DOHH2 (cell line): ENCODE measurements around the gene IGSF5.

ENCODE experiments used
- H3F3A ChIP-seq: fragments of 200-600 bp; sonication (generic), shearing (Covaris generic); 2 replicates; pipeline ENCODE4 v1.6.0; 2016; ENCODE audit warnings: antibody characterized with exemption, mild to moderate bottlenecking; ENCODE audit not compliant: control insufficient read depth, insufficient read depth
- H3K27ac ChIP-seq: fragments of 200-600 bp; sonication (generic); 2 replicates; pipeline ENCODE4 v1.5.1; 2014; ENCODE audit warnings: low read depth, mild to moderate bottlenecking, low read length, moderate library complexity
- H3K27me3 ChIP-seq: fragments of 200-600 bp; sonication (generic); 2 replicates; pipeline ENCODE4 v1.6.1; 2014; ENCODE audit warnings: mild to moderate bottlenecking, low read length, mixed read lengths; ENCODE audit not compliant: control insufficient read depth
- H3K36me3 ChIP-seq: fragments of 200-600 bp; sonication (generic); 2 replicates; pipeline ENCODE4 v1.6.1; 2014; ENCODE audit warnings: mild to moderate bottlenecking, low read length, moderate library complexity, mixed read lengths; ENCODE audit not compliant: control insufficient read depth
- H3K4me1 ChIP-seq: fragments of 200-600 bp; sonication (generic); 2 replicates; pipeline ENCODE4 v1.6.1; 2014; ENCODE audit warnings: mild to moderate bottlenecking, low read length, mixed read lengths; ENCODE audit not compliant: control insufficient read depth
- H3K4me2 ChIP-seq: fragments of 200-600 bp; sonication (generic); 2 replicates; pipeline ENCODE4 v1.6.0; 2014; ENCODE audit warnings: mild to moderate bottlenecking, low read length, moderate library complexity
- H3K4me3 ChIP-seq: fragments of 200-600 bp; sonication (generic); 2 replicates; pipeline ENCODE4 v1.5.1; 2014; ENCODE audit warnings: mild to moderate bottlenecking, low read length, mixed read lengths
- H3K79me2 ChIP-seq: fragments of 200-600 bp; sonication (generic); 2 replicates; pipeline ENCODE4 v1.6.1; 2014; ENCODE audit warnings: mild to moderate bottlenecking, low read length, mixed read lengths; ENCODE audit not compliant: control insufficient read depth
- H3K9me2 ChIP-seq: fragments of 200-600 bp; sonication (generic); replicated peaks from 2 replicates; pipeline ENCODE4 v1.6.1; 2014; ENCODE audit warnings: mild to moderate bottlenecking, low read length, mixed read lengths; ENCODE audit not compliant: control insufficient read depth
- H3K9me3 ChIP-seq: fragments of 200-600 bp; sonication (generic); 2 replicates; pipeline ENCODE4 v1.6.1; 2014; ENCODE audit warnings: antibody characterized with exemption, low read length, mixed read lengths; ENCODE audit not compliant: control insufficient read depth, insufficient read depth
- H4K20me1 ChIP-seq: fragments of 200-600 bp; sonication (generic); 2 replicates; pipeline ENCODE4 v1.6.0; 2014; ENCODE audit warnings: low read depth, mild to moderate bottlenecking, antibody characterized with exemption, low read length, moderate library complexity; ENCODE audit not compliant: control insufficient read depth, insufficient read depth
- EZH2phosphoT487 ChIP-seq: fragments of 200-600 bp; sonication (generic); IDR thresholded peaks from 2 replicates; pipeline ENCODE4 v1.6.1; 2017; ENCODE audit warnings: borderline replicate concordance, mild to moderate bottlenecking, antibody characterized with exemption, low read length, moderate library complexity, mixed read lengths
- TF ChIP-seq, protein P1 (sequence below): fragments of 200-600 bp; sonication (generic); IDR thresholded peaks from one replicate; pipeline ENCODE4 v1.5.1; 2014; ENCODE audit warnings: antibody characterized with exemption, mild to moderate bottlenecking, low read depth, low read length; ENCODE audit not compliant: poor library complexity, severe bottlenecking

Gene IGSF5

DNA sequence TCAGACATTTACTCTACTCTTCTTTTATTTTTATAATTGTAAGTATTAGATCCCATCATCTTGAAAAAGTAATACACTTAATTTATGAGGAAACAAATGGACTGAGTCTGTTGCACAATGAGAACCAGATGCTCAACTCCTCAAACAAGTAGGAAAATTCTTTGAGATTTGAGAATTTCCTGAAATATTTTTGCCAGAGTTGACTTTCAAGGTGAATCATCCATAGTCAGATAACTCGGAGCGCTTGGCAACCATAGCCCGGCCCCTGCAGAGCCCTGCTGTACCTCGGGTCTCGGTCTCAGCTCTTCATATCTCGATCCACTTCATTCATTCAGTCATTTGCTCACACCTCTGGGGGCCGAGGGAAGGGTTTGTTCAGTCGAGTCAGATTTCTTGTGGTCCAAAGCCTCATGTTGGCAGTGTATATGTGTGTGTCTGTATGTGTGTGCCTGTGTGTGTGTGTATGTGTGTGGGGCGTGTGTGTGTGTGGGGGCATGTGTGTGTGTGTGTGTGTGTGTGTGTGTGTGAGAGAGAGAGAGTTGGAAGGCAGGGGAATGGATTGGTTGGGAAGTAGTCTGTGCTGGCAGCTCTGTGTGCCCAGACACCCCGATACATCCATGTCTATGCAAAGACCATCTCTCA lies 104.2 kb downstream of the IGSF5 start:
- Histone ChIP-seq H3K4me2 (no peak overlapping the region), H3K4me1 (no peaks in the 10 kb centered on the region), H3K27me3 (no peaks in the 10 kb centered on the region), H3K9me3 (no peaks in the 10 kb centered on the region), H3K79me2 (no peaks in the 10 kb centered on the region), H3K4me3 (no peak overlapping the region), H3F3A (no peaks in the 10 kb centered on the region), H3K36me3 (no peaks in the 10 kb centered on the region), H4K20me1 (no peaks in the 10 kb centered on the region), H3K9me2 (no peaks in the 10 kb centered on the region), H3K27ac (no peak overlapping the region)
- TF ChIP-seq EZH2phosphoT487 = no peak
- TF ChIP-seq, protein P1, sequence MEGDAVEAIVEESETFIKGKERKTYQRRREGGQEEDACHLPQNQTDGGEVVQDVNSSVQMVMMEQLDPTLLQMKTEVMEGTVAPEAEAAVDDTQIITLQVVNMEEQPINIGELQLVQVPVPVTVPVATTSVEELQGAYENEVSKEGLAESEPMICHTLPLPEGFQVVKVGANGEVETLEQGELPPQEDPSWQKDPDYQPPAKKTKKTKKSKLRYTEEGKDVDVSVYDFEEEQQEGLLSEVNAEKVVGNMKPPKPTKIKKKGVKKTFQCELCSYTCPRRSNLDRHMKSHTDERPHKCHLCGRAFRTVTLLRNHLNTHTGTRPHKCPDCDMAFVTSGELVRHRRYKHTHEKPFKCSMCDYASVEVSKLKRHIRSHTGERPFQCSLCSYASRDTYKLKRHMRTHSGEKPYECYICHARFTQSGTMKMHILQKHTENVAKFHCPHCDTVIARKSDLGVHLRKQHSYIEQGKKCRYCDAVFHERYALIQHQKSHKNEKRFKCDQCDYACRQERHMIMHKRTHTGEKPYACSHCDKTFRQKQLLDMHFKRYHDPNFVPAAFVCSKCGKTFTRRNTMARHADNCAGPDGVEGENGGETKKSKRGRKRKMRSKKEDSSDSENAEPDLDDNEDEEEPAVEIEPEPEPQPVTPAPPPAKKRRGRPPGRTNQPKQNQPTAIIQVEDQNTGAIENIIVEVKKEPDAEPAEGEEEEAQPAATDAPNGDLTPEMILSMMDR = no peak

DNA sequence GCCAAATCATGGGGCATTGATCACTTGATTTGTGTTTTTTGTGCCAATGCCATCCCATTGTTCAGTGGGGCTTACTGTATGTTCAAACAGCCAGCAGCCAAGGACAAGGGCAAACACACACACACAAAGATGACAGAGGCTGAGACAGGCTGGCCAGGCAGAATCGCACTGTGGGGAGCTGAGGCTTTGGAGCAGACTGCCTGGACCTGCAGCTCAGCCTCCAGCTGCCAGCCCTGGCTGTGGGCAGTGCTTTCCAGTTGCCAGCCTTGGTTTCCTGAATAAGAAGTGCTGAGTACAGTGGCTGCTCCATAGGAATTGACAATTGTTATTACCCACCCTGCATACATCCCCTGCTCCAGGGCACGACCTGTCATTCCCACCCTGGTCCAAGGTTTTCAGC lies 105.3 kb downstream of the IGSF5 start:
- Histone ChIP-seq H3F3A (no peaks in the 10 kb centered on the region), H3K9me2 (no peaks in the 10 kb centered on the region), H3K79me2 (no peaks in the 10 kb centered on the region), H3K27ac (no peak overlapping the region), H3K9me3 (no peaks in the 10 kb centered on the region), H3K4me2 (no peak overlapping the region), H3K4me3 (no peak overlapping the region), H4K20me1 (no peaks in the 10 kb centered on the region), H3K4me1 (no peaks in the 10 kb centered on the region), H3K36me3 (no peaks in the 10 kb centered on the region), H3K27me3 (no peaks in the 10 kb centered on the region)
- TF ChIP-seq, protein P1 = no peak
- no peak for TF ChIP-seq EZH2phosphoT487

DNA sequence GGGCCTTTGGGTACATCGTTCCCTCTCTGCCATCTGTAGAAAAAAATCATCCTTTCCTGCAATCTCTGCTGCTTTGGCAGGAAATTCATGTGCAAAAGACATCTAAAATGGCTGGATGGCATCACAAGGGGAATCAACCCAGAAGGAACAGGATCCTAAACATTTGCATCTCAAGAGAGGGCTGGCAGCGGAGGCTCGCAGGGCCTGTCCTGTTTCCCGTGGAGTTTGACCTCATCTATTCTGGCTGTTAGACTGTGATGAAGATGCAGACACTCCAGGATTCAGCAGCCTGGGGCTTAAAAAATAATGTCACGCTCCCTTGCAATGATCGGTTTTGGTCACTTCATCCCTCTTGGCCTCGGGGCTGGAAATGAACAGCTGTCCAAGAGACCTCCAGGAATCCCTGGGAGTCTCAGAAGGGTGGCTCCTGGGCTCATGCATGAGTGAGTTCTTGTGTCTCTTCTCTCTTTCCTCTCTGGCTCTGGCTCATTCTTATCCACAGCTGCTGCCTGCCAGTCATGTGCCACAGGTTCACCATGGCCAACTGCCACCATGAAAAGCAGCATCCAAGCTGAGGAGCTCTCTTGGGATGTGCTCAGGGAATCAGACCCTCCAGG lies 106.1 kb downstream of the IGSF5 start:
- H3F3A ChIP-seq = no peaks in the 10 kb centered on the region
- H3K9me2 ChIP-seq = no peaks in the 10 kb centered on the region
- no peaks in the 10 kb centered on the region for H3K27me3 ChIP-seq
- no peaks in the 10 kb centered on the region for H3K79me2 ChIP-seq
- H3K9me3 ChIP-seq = no peaks in the 10 kb centered on the region
- no peak for TF ChIP-seq EZH2phosphoT487
- TF ChIP-seq, protein P1 = no peak
- H3K36me3 ChIP-seq = no peaks in the 10 kb centered on the region
- H3K27ac ChIP-seq = no peak overlapping the region
- H3K4me3 ChIP-seq = no peak overlapping the region
- no peak overlapping the region for H3K4me2 ChIP-seq
- no peaks in the 10 kb centered on the region for H3K4me1 ChIP-seq
- no peaks in the 10 kb centered on the region for H4K20me1 ChIP-seq
